ENCODE measurements around the gene CD33.

Gene CD33

GRCh38 chr19:51183629-51184028 lies 41.3 kb upstream of the CD33 start:
- Histone ChIP-seq H2BK5ac (ENCODE audit: low read depth, low read length, poor library complexity, severe bottlenecking) (no peak overlapping the region), H3K9ac (ENCODE audit: low read length) (no peak overlapping the region), H4K8ac (ENCODE audit: low read length) (no peak overlapping the region), H2BK120ac (ENCODE audit: low read depth, low read length) (no peak overlapping the region), H3K4me2 (ENCODE audit: low read length, poor library complexity, severe bottlenecking) (no peak overlapping the region), H3K14ac (ENCODE audit: low read length in 2 of 2) (no peak overlapping the region), H3K4me3 (ENCODE audit: insufficient read depth in 1 of 2, low read depth in 1 of 2, low read length in 2 of 2) (no peak overlapping the region), H2BK12ac (ENCODE audit: low read length in 2 of 2) (no peak overlapping the region), H3K27ac (ENCODE audit: low read length, poor library complexity, severe bottlenecking) (no peak overlapping the region), H2AK5ac (ENCODE audit: low read length, severe bottlenecking) (no peak overlapping the region), H3K27me3 (ENCODE audit: control insufficient read depth in 1 of 2, insufficient read depth in 1 of 2, low read length in 2 of 2) (peaks cover 0 to 22% of the 10 kb centered on the region in 2 experiments), H3K4me1 (ENCODE audit: control insufficient read depth, insufficient read depth, low read depth, low read length) (no peaks in the 10 kb centered on the region), H3K9me3 (ENCODE audit: control insufficient read depth, low read length) (no peaks in the 10 kb centered on the region), H3K18ac (ENCODE audit: low read depth in 1 of 2, low read length in 2 of 2) (no peak overlapping the region), H3K4ac (ENCODE audit: low read depth in 1 of 2, low read length in 2 of 2) (no peak overlapping the region), H3K36me3 (ENCODE audit: control insufficient read depth in 1 of 2, insufficient read depth in 2 of 2, low read depth in 1 of 2, low read length in 2 of 2) (no peaks in the 10 kb centered on the region), H2BK15ac (ENCODE audit: low read depth, poor library complexity, severe bottlenecking) (no peak overlapping the region), H3K23ac (ENCODE audit: low read length in 2 of 2) (no peak overlapping the region), H4K91ac (ENCODE audit: low read length) (no peak overlapping the region), H2AFZ (ENCODE audit: low read depth, low read length) (no peak overlapping the region), H3K79me1 (replicated peaks; ENCODE audit: low read length, poor library complexity, severe bottlenecking) (no peaks in the 10 kb centered on the region)
- 71% methylated on average over 8 of the region's 8 CpGs for WGBS
- DNase-seq, result no peak

GRCh38 chr19:51185069-51185867 lies 39.6 kb upstream of the CD33 start:
- H3K14ac ChIP-seq (ENCODE audit: low read length in 2 of 2), result no peak overlapping the region
- H2BK15ac ChIP-seq (ENCODE audit: low read depth, poor library complexity, severe bottlenecking), result no peak overlapping the region
- H3K4me2 ChIP-seq (ENCODE audit: low read length, poor library complexity, severe bottlenecking), result peak overlapping the region; percentile 17
- no peak overlapping the region for H4K91ac ChIP-seq (ENCODE audit: low read length)
- H3K27me3 ChIP-seq (ENCODE audit: control insufficient read depth in 1 of 2, insufficient read depth in 1 of 2, low read length in 2 of 2), result peaks cover 0 to 15% of the 10 kb centered on the region in 2 experiments
- H2BK5ac ChIP-seq (ENCODE audit: low read depth, low read length, poor library complexity, severe bottlenecking), result no peak overlapping the region
- no peak overlapping the region for H3K27ac ChIP-seq (ENCODE audit: low read length, poor library complexity, severe bottlenecking)
- no peak overlapping the region for H3K18ac ChIP-seq (ENCODE audit: low read depth in 1 of 2, low read length in 2 of 2)
- no peaks in the 10 kb centered on the region for H3K9me3 ChIP-seq (ENCODE audit: control insufficient read depth, low read length)
- H2BK12ac ChIP-seq (ENCODE audit: low read length in 2 of 2), result no peak overlapping the region
- H3K4me3 ChIP-seq (ENCODE audit: insufficient read depth in 1 of 2, low read depth in 1 of 2, low read length in 2 of 2), result no peak overlapping the region
- H2AFZ ChIP-seq (ENCODE audit: low read depth, low read length), result no peak overlapping the region
- H4K8ac ChIP-seq (ENCODE audit: low read length), result no peak overlapping the region
- no peaks in the 10 kb centered on the region for H3K79me1 ChIP-seq (replicated peaks; ENCODE audit: low read length, poor library complexity, severe bottlenecking)
- 85% methylated on average over 18 of the region's 25 CpGs for WGBS
- H3K4me1 ChIP-seq (ENCODE audit: control insufficient read depth, insufficient read depth, low read depth, low read length), result no peaks in the 10 kb centered on the region
- H3K4ac ChIP-seq (ENCODE audit: low read depth in 1 of 2, low read length in 2 of 2), result no peak overlapping the region
- no peak overlapping the region for H3K23ac ChIP-seq (ENCODE audit: low read length in 2 of 2)
- H3K9ac ChIP-seq (ENCODE audit: low read length), result no peak overlapping the region
- no peak overlapping the region for H2BK120ac ChIP-seq (ENCODE audit: low read depth, low read length)
- no peaks in the 10 kb centered on the region for H3K36me3 ChIP-seq (ENCODE audit: control insufficient read depth in 1 of 2, insufficient read depth in 2 of 2, low read depth in 1 of 2, low read length in 2 of 2)
- no peak for DNase-seq
- H2AK5ac ChIP-seq (ENCODE audit: low read length, severe bottlenecking), result no peak overlapping the region

GRCh38 chr19:51185868-51186215 lies 39.0 kb upstream of the CD33 start:
- no peak overlapping the region for H2AFZ ChIP-seq (ENCODE audit: low read depth, low read length)
- no peak overlapping the region for H3K9ac ChIP-seq (ENCODE audit: low read length)
- no peaks in the 10 kb centered on the region for H3K9me3 ChIP-seq (ENCODE audit: control insufficient read depth, low read length)
- H3K14ac ChIP-seq (ENCODE audit: low read length in 2 of 2), result no peak overlapping the region
- no peak overlapping the region for H4K91ac ChIP-seq (ENCODE audit: low read length)
- no peak overlapping the region for H3K23ac ChIP-seq (ENCODE audit: low read length in 2 of 2)
- no peak overlapping the region for H2BK120ac ChIP-seq (ENCODE audit: low read depth, low read length)
- H3K27me3 ChIP-seq (ENCODE audit: control insufficient read depth in 1 of 2, insufficient read depth in 1 of 2, low read length in 2 of 2), result peaks cover 0 to 15% of the 10 kb centered on the region in 2 experiments
- H3K4me3 ChIP-seq (ENCODE audit: insufficient read depth in 1 of 2, low read depth in 1 of 2, low read length in 2 of 2), result no peak overlapping the region
- H2BK15ac ChIP-seq (ENCODE audit: low read depth, poor library complexity, severe bottlenecking), result no peak overlapping the region
- DNase-seq, result no peak
- H2BK5ac ChIP-seq (ENCODE audit: low read depth, low read length, poor library complexity, severe bottlenecking), result no peak overlapping the region
- no peak overlapping the region for H2AK5ac ChIP-seq (ENCODE audit: low read length, severe bottlenecking)
- no peak overlapping the region for H2BK12ac ChIP-seq (ENCODE audit: low read length in 2 of 2)
- no peak overlapping the region for H3K4me2 ChIP-seq (ENCODE audit: low read length, poor library complexity, severe bottlenecking)
- H3K27ac ChIP-seq (ENCODE audit: low read length, poor library complexity, severe bottlenecking), result no peak overlapping the region
- no peak overlapping the region for H3K18ac ChIP-seq (ENCODE audit: low read depth in 1 of 2, low read length in 2 of 2)
- no peaks in the 10 kb centered on the region for H3K79me1 ChIP-seq (replicated peaks; ENCODE audit: low read length, poor library complexity, severe bottlenecking)
- H4K8ac ChIP-seq (ENCODE audit: low read length), result no peak overlapping the region
- no peaks in the 10 kb centered on the region for H3K4me1 ChIP-seq (ENCODE audit: control insufficient read depth, insufficient read depth, low read depth, low read length)
- 66% methylated on average over 5 of the region's 5 CpGs for WGBS
- H3K4ac ChIP-seq (ENCODE audit: low read depth in 1 of 2, low read length in 2 of 2), result no peak overlapping the region
- no peaks in the 10 kb centered on the region for H3K36me3 ChIP-seq (ENCODE audit: control insufficient read depth in 1 of 2, insufficient read depth in 2 of 2, low read depth in 1 of 2, low read length in 2 of 2)

GRCh38 chr19:51186323-51186722 lies 38.6 kb upstream of the CD33 start:
- no peak overlapping the region for H2BK12ac ChIP-seq (ENCODE audit: low read length in 2 of 2)
- H3K4ac ChIP-seq (ENCODE audit: low read depth in 1 of 2, low read length in 2 of 2), result no peak overlapping the region
- H3K79me1 ChIP-seq (replicated peaks; ENCODE audit: low read length, poor library complexity, severe bottlenecking), result no peaks in the 10 kb centered on the region
- no peak for DNase-seq
- no peak overlapping the region for H2BK5ac ChIP-seq (ENCODE audit: low read depth, low read length, poor library complexity, severe bottlenecking)
- no peak overlapping the region for H2AK5ac ChIP-seq (ENCODE audit: low read length, severe bottlenecking)
- no peaks in the 10 kb centered on the region for H3K4me1 ChIP-seq (ENCODE audit: control insufficient read depth, insufficient read depth, low read depth, low read length)
- H2BK120ac ChIP-seq (ENCODE audit: low read depth, low read length), result no peak overlapping the region
- no peaks in the 10 kb centered on the region for H3K36me3 ChIP-seq (ENCODE audit: control insufficient read depth in 1 of 2, insufficient read depth in 2 of 2, low read depth in 1 of 2, low read length in 2 of 2)
- H4K91ac ChIP-seq (ENCODE audit: low read length), result no peak overlapping the region
- no peaks in the 10 kb centered on the region for H3K9me3 ChIP-seq (ENCODE audit: control insufficient read depth, low read length)
- no peak overlapping the region for H4K8ac ChIP-seq (ENCODE audit: low read length)
- H3K9ac ChIP-seq (ENCODE audit: low read length), result no peak overlapping the region
- H3K4me3 ChIP-seq (ENCODE audit: insufficient read depth in 1 of 2, low read depth in 1 of 2, low read length in 2 of 2), result no peak overlapping the region
- no peak overlapping the region for H2AFZ ChIP-seq (ENCODE audit: low read depth, low read length)
- no peak overlapping the region for H3K4me2 ChIP-seq (ENCODE audit: low read length, poor library complexity, severe bottlenecking)
- no peak overlapping the region for H2BK15ac ChIP-seq (ENCODE audit: low read depth, poor library complexity, severe bottlenecking)
- peaks cover 0 to 15% of the 10 kb centered on the region in 2 experiments for H3K27me3 ChIP-seq (ENCODE audit: control insufficient read depth in 1 of 2, insufficient read depth in 1 of 2, low read length in 2 of 2)
- no peak overlapping the region for H3K23ac ChIP-seq (ENCODE audit: low read length in 2 of 2)
- no peak overlapping the region for H3K27ac ChIP-seq (ENCODE audit: low read length, poor library complexity, severe bottlenecking)
- WGBS, result 88% methylated on average over 12 of the region's 13 CpGs
- no peak overlapping the region for H3K18ac ChIP-seq (ENCODE audit: low read depth in 1 of 2, low read length in 2 of 2)
- no peak overlapping the region for H3K14ac ChIP-seq (ENCODE audit: low read length in 2 of 2)
